Measurements from ENCODE around the gene NFAM1. TPM values are rescaled to one million over a fixed set of nuclear protein-coding genes. Genes with fewer than 3 reads are reported as not detected.

NFAM1 gene
- total and polyA plus RNA-seq, 2 experiments from 2014 or later: 0.11 to 0.49 TPM

GRCh38 chr22:42401535-42402334 is 30.5 kb downstream of the NFAM1 start:
- Mint-ChIP-seq H3K36me3 (ENCODE audit: low read depth) (no peaks in the 10 kb centered on the region; the same call in 2 of the 3 replicates), H3K27ac (no peak overlapping the region), H3K27me3 (ENCODE audit: insufficient read depth, low read depth, poor library complexity) (peaks cover 13% of the 10 kb centered on the region)

GRCh38 chr22:42400811-42401534 is 31.2 kb downstream of the NFAM1 start:
- Mint-ChIP-seq H3K27me3 (ENCODE audit: insufficient read depth, low read depth, poor library complexity) (peaks cover 8% of the 10 kb centered on the region), H3K36me3 (ENCODE audit: low read depth) (no peaks in the 10 kb centered on the region; the same call in 2 of the 3 replicates), H3K9me3 (no peaks in the 10 kb centered on the region), H3K4me1 (peaks cover 37% of the 10 kb centered on the region), H3K27ac (no peak overlapping the region), H3K4me3 (no peak overlapping the region)
- no peak overlapping the region for H2AFZ ChIP-seq
- ATAC-seq: no peak
- H3K4me3 ChIP-seq: no peak overlapping the region
- no peaks in the 10 kb centered on the region for H3K9me2 ChIP-seq (ENCODE audit: insufficient read depth)
- no peaks in the 10 kb centered on the region for H3K27me3 ChIP-seq (ENCODE audit: insufficient read depth)
- H3F3A ChIP-seq (replicated peaks; ENCODE audit: low read depth): 0 out of 2 replicates have a peak, but pooled peaks cover 5% of the 10 kb centered on the region
- H4K20me1 ChIP-seq (replicated peaks; ENCODE audit: insufficient read depth): no peaks in the 10 kb centered on the region
- H3K36me3 ChIP-seq (ENCODE audit: insufficient read depth): no peaks in the 10 kb centered on the region
- no peaks in the 10 kb centered on the region for H3K79me2 ChIP-seq (replicated peaks; ENCODE audit: insufficient read depth)
- peaks cover 6% of the 10 kb centered on the region; the same call in 1 of the 2 replicates for H3K4me1 ChIP-seq (ENCODE audit: insufficient read depth)
- no peak overlapping the region for H3K4me2 ChIP-seq
- no peak overlapping the region for H3K27ac ChIP-seq (ENCODE audit: low read depth)
- no peak for DNase-seq (ENCODE audit: low spot score)
- TF ChIP-seq REST (IDR thresholded peaks at IDR 0.05; ENCODE audit: unreplicated experiment) (no peak), EZH2 (IDR thresholded peaks at IDR 0.05; ENCODE audit: low read depth, unreplicated experiment) (no peak), ETS1 (IDR thresholded peaks at IDR 0.05) (no peak), CREB1 (CRISPR knock-in tag; IDR thresholded peaks at IDR 0.05; ENCODE audit: low read depth) (no peak), JUNB (IDR thresholded peaks at IDR 0.05; ENCODE audit: unreplicated experiment) (no peak), NANOG (IDR thresholded peaks at IDR 0.05; ENCODE audit: borderline replicate concordance) (no peak)

More at GRCh38 chr22:42401535-42402334, 30.5 kb downstream of the NFAM1 start:
- 0 out of 2 replicates have a peak, but pooled peaks cover 5% of the 10 kb centered on the region for H3F3A ChIP-seq (replicated peaks; ENCODE audit: low read depth)
- peaks cover 6% of the 10 kb centered on the region; the same call in 1 of the 2 replicates for H3K4me1 ChIP-seq (ENCODE audit: insufficient read depth)
- Mint-ChIP-seq H3K9me3 (no peaks in the 10 kb centered on the region; the same call in 2 of the 3 replicates), H3K4me1 (peaks cover 44% of the 10 kb centered on the region), H3K4me3 (no peak overlapping the region)
- H2AFZ ChIP-seq: peak overlapping the region; percentile 23; the same call in 1 of the 2 replicates
- H3K36me3 ChIP-seq (ENCODE audit: insufficient read depth): no peaks in the 10 kb centered on the region
- H4K20me1 ChIP-seq (replicated peaks; ENCODE audit: insufficient read depth): no peaks in the 10 kb centered on the region
- no peak overlapping the region for H3K4me3 ChIP-seq
- H3K27ac ChIP-seq (ENCODE audit: low read depth): no peak overlapping the region
- H3K27me3 ChIP-seq (ENCODE audit: insufficient read depth): no peaks in the 10 kb centered on the region
- no peak for DNase-seq (ENCODE audit: low spot score)
- H3K9me2 ChIP-seq (ENCODE audit: insufficient read depth): no peaks in the 10 kb centered on the region
- ATAC-seq: peak; percentile 24
- TF ChIP-seq STAT1 (IDR thresholded peaks at IDR 0.05; ENCODE audit: unreplicated experiment) (no peak), CTCF (conservative IDR thresholded peaks at IDR 0.05; ENCODE audit: low read depth in 2 of 2) (peak; percentile 25 to 59; a peak in 3 of 4 replicates), NANOG (IDR thresholded peaks at IDR 0.05; ENCODE audit: borderline replicate concordance) (no peak), POLR2AphosphoS5 (IDR thresholded peaks at IDR 0.05; ENCODE audit: low read depth) (no peak), ETS1 (IDR thresholded peaks at IDR 0.05) (no peak)
- H3K4me2 ChIP-seq: no peak overlapping the region
- H3K79me2 ChIP-seq (replicated peaks; ENCODE audit: insufficient read depth): no peaks in the 10 kb centered on the region

Measured in GM23338 (cell line).